Nephron (organoid): Measurements from ENCODE around the gene HOXD12.

Experiments
- H3K27ac Mint-ChIP-seq, 3 experiments: 2 replicates each; pipeline ENCODE4 v1.8.0; 2020; ENCODE audit warnings: mixed read lengths in 3 of 3, mild to moderate bottlenecking in 2 of 3, moderate library complexity in 1 of 3
- H3K27me3 Mint-ChIP-seq: 2 replicates; pipeline ENCODE4 v1.8.0; 2021; ENCODE audit warnings: low read depth, mild to moderate bottlenecking, moderate library complexity, mixed read lengths
- H3K36me3 Mint-ChIP-seq: 2 replicates; pipeline ENCODE4 v1.8.0; 2020; ENCODE audit warnings: low read depth, mixed read lengths
- H3K4me1 Mint-ChIP-seq: 2 replicates; pipeline ENCODE4 v1.8.0; 2020; ENCODE audit warnings: mixed read lengths
- H3K4me3 Mint-ChIP-seq, 3 experiments: 2 replicates each; pipeline ENCODE4 v1.8.0; 2020; ENCODE audit warnings: mild to moderate bottlenecking in 3 of 3, mixed read lengths in 3 of 3, moderate library complexity in 2 of 3
- H3K9me3 Mint-ChIP-seq: 2 replicates; pipeline ENCODE4 v1.8.0; 2020; ENCODE audit warnings: mixed read lengths
- CTCF ChIP-seq, 3 experiments: fragments of 200-600 bp; sonication (generic); IDR thresholded peaks; one replicate each; pipeline ENCODE4 v1.5.0; 2021; ENCODE audit warnings: antibody characterized with exemption in 3 of 3; ENCODE audit not compliant: unreplicated experiment in 3 of 3

The HOXD12 gene

GRCh38 chr2:176115883-176116813 is 16.6 kb downstream of the HOXD12 start, which contains the start of gene HOXD10:
TSS of gene HOXD10 (plus strand) at chr2:176116778. CDS start at chr2:176116834, 56 bp downstream.
- Mint-ChIP-seq H3K4me1 (peaks cover 33% of the 10 kb centered on the region), H3K36me3 (peaks cover 65% of the 10 kb centered on the region), H3K27ac (peak within 1 kb of the TSS; percentile 73 to 99 (median 90))

GRCh38 chr2:176117162-176117822 is 17.7 kb downstream of the HOXD12 start:
- H3K36me3 Mint-ChIP-seq: peaks cover 58% of the 10 kb centered on the region

More at GRCh38 chr2:176115883-176116813, 16.6 kb downstream of the HOXD12 start, which contains the start of gene HOXD10:
- Mint-ChIP-seq H3K9me3 (no peaks in the 10 kb centered on the region), H3K4me3 (peak within 1 kb of the TSS; percentile 78 to 87 (median 87)), H3K27me3 (peaks cover 98% of the 10 kb centered on the region)
- peak; percentile 55 to 66 (median 58) for TF ChIP-seq CTCF (IDR thresholded peaks at IDR 0.05; ENCODE audit: unreplicated experiment in 3 of 3)

GRCh38 chr2:176117823-176118371 is 18.3 kb downstream of the HOXD12 start:
- H3K36me3 Mint-ChIP-seq: peaks cover 54% of the 10 kb centered on the region
- H3K4me3 Mint-ChIP-seq: peak overlapping the region; percentile 62 to 78 (median 76)
- no peak for TF ChIP-seq CTCF (IDR thresholded peaks at IDR 0.05; ENCODE audit: unreplicated experiment in 3 of 3)
- peaks cover 86% of the 10 kb centered on the region for H3K27me3 Mint-ChIP-seq
- peaks cover 29% of the 10 kb centered on the region for H3K4me1 Mint-ChIP-seq
- H3K27ac Mint-ChIP-seq: peak overlapping the region; percentile 62 to 99 (median 89)
- H3K9me3 Mint-ChIP-seq: no peaks in the 10 kb centered on the region

More at GRCh38 chr2:176117162-176117822, 17.7 kb downstream of the HOXD12 start:
- H3K4me1 Mint-ChIP-seq: peaks cover 29% of the 10 kb centered on the region
- peak overlapping the region; percentile 78 to 87 (median 87) for H3K4me3 Mint-ChIP-seq
- no peak for TF ChIP-seq CTCF (IDR thresholded peaks at IDR 0.05; ENCODE audit: unreplicated experiment in 3 of 3)
- no peaks in the 10 kb centered on the region for H3K9me3 Mint-ChIP-seq
- peaks cover 92% of the 10 kb centered on the region for H3K27me3 Mint-ChIP-seq
- peak overlapping the region; percentile 62 to 99 (median 90) for H3K27ac Mint-ChIP-seq

GRCh38 chr2:176118601-176119339 is 19.2 kb downstream of the HOXD12 start:
- no peaks in the 10 kb centered on the region for H3K9me3 Mint-ChIP-seq
- peaks cover 32% of the 10 kb centered on the region for H3K4me1 Mint-ChIP-seq
- H3K27ac Mint-ChIP-seq: peak overlapping the region; percentile 62 to 99 (median 89)
- peaks cover 52% of the 10 kb centered on the region for H3K36me3 Mint-ChIP-seq
- H3K4me3 Mint-ChIP-seq: peak overlapping the region; percentile 72 to 78 (median 76)
- TF ChIP-seq CTCF (IDR thresholded peaks at IDR 0.05; ENCODE audit: unreplicated experiment in 3 of 3): peak; percentile 46 to 73 (median 59)
- peaks cover 84% of the 10 kb centered on the region for H3K27me3 Mint-ChIP-seq
